ENCODE data around the gene RAB3IL1. TPM values are rescaled to one million over a fixed set of nuclear protein-coding genes. Genes with fewer than 3 reads are reported as not detected.

Gene RAB3IL1
- total RNA-seq, 4 donors from 2014 or later, result 6.1 to 10.9 (median 7.8) TPM

- WGBS, 2 donors, result 84 to 89% methylated on average over 3 of the region's 3 CpGs
- H3K4me3 ChIP-seq (ENCODE audit: low read depth, poor library complexity, severe bottlenecking), result no peak overlapping the region
These were observed 45.6 kb upstream of the RAB3IL1 start for GRCh38 chr11:61963016-61963281.

GRCh38 chr11:61962213-61963015 is 45.0 kb upstream of the RAB3IL1 start:
- 77 to 87% methylated on average over 11 to 12 of the region's 12 CpGs for WGBS, 2 donors
- intact Hi-C loops (cut with DNase I; ENCODE audit: low total_unique reads), result loop anchor here (1.0 kb wide), 1 partner anchor 39 kb away; no protein-coding TSS in a partner anchor
- TF ChIP-seq CTCF (IDR thresholded peaks at IDR 0.05) (no peak), POLR2A (IDR thresholded peaks at IDR 0.05) (no peak)
- no peak overlapping the region for H3K4me3 ChIP-seq (ENCODE audit: low read depth, poor library complexity, severe bottlenecking)
- peak in 1 of 2 donors; percentile 83 for DNase-seq (ENCODE audit: low spot score in 2 of 2)

More at GRCh38 chr11:61963016-61963281, 45.6 kb upstream of the RAB3IL1 start:
- intact Hi-C loops (cut with DNase I; ENCODE audit: low total_unique reads), result loop anchor here (1.0 kb wide), 1 partner anchor 40 kb away; no protein-coding TSS in a partner anchor
- DNase-seq (ENCODE audit: low spot score in 2 of 2), result peak in 1 of 2 donors; percentile 78
- no peak for TF ChIP-seq CTCF (IDR thresholded peaks at IDR 0.05)

GRCh38 chr11:61961570-61962212 is 44.3 kb upstream of the RAB3IL1 start:
- TF ChIP-seq CTCF (IDR thresholded peaks at IDR 0.05), result no peak
- TF ChIP-seq POLR2A (IDR thresholded peaks at IDR 0.05), result no peak
- intact Hi-C loops (cut with DNase I; ENCODE audit: low total_unique reads), result no loop called here
- H3K4me3 ChIP-seq (ENCODE audit: low read depth, poor library complexity, severe bottlenecking), result no peak overlapping the region
- 86 to 91% methylated on average over 8 of the region's 8 CpGs for WGBS, 2 donors
- DNase-seq (ENCODE audit: low spot score in 2 of 2), result peak in 1 of 2 donors; percentile 89

- intact Hi-C loops (cut with DNase I; ENCODE audit: low total_unique reads), result no loop called here
- H3K4me3 ChIP-seq (ENCODE audit: low read depth, poor library complexity, severe bottlenecking), result no peak overlapping the region
- TF ChIP-seq CTCF (IDR thresholded peaks at IDR 0.05), result no peak
- no peak for TF ChIP-seq POLR2A (IDR thresholded peaks at IDR 0.05)
- WGBS, 2 donors, result 86 to 97% methylated on average over 3 of the region's 3 CpGs
- peak; percentile 11 to 80 for DNase-seq (ENCODE audit: low spot score in 2 of 2)
These were observed 43.2 kb upstream of the RAB3IL1 start for GRCh38 chr11:61960532-61960931.

GRCh38 chr11:61959678-61960077 is 42.3 kb upstream of the RAB3IL1 start:
- WGBS, 2 donors, result 88 to 90% methylated on average over 6 of the region's 6 CpGs
- DNase-seq (ENCODE audit: low spot score in 2 of 2), result peak in 1 of 2 donors; percentile 78
- intact Hi-C loops (cut with DNase I; ENCODE audit: low total_unique reads), result no loop called here
- TF ChIP-seq POLR2A (IDR thresholded peaks at IDR 0.05) (no peak), CTCF (IDR thresholded peaks at IDR 0.05) (no peak)
- H3K4me3 ChIP-seq (ENCODE audit: low read depth, poor library complexity, severe bottlenecking), result no peak overlapping the region
